ENCODE measurements around the gene KCNN1.

KCNN1 gene

GRCh38 chr19:17931532-17932191, 35.2 kb upstream of the KCNN1 start:
- Histone ChIP-seq H3F3A (ENCODE audit: low read depth) (no peaks in the 10 kb centered on the region), H3K9ac (ENCODE audit: low read depth, low read length, poor library complexity, severe bottlenecking) (peak overlapping the region; percentile 95), H3K4me1 (ENCODE audit: insufficient read depth, low read length, poor library complexity, severe bottlenecking) (peaks cover 10% of the 10 kb centered on the region), H4K20me1 (ENCODE audit: insufficient read depth, low read length, poor library complexity, severe bottlenecking) (no peaks in the 10 kb centered on the region), H3K36me3 (ENCODE audit: insufficient read depth, low read length) (no peaks in the 10 kb centered on the region), H2AFZ (ENCODE audit: low read length) (peak overlapping the region; percentile 99; the same call in 1 of the 2 replicates), H3K9me3 (ENCODE audit: insufficient read depth, low read depth, low read length) (no peaks in the 10 kb centered on the region), H3K9me2 (replicated peaks; ENCODE audit: low read depth, low read length) (no peaks in the 10 kb centered on the region), H3K4me2 (ENCODE audit: low read depth, low read length, poor library complexity, severe bottlenecking) (no peak overlapping the region), H3K27me3 (ENCODE audit: insufficient read depth, low read length, poor library complexity, severe bottlenecking) (no peaks in the 10 kb centered on the region), H3K4me3 (ENCODE audit: low read length, poor library complexity, severe bottlenecking) (peak overlapping the region; percentile 99), H3K79me2 (ENCODE audit: insufficient read depth, low read length) (peaks cover 21% of the 10 kb centered on the region)
- TF ChIP-seq CTCF (conservative IDR thresholded peaks at IDR 0.05; ENCODE audit: low read length) (no peak), EZH2phosphoT487 (IDR thresholded peaks at IDR 0.05; ENCODE audit: borderline replicate concordance) (no peak)

- H3K36me3 ChIP-seq (ENCODE audit: insufficient read depth, low read length) = no peaks in the 10 kb centered on the region
- peaks cover 10% of the 10 kb centered on the region for H3K4me1 ChIP-seq (ENCODE audit: insufficient read depth, low read length, poor library complexity, severe bottlenecking)
- H2AFZ ChIP-seq (ENCODE audit: low read length) = peak within 1 kb of the TSS; percentile 99
- H4K20me1 ChIP-seq (ENCODE audit: insufficient read depth, low read length, poor library complexity, severe bottlenecking) = no peaks in the 10 kb centered on the region
- H3K4me3 ChIP-seq (ENCODE audit: low read length, poor library complexity, severe bottlenecking) = peak within 1 kb of the TSS; percentile 99
- H3K4me2 ChIP-seq (ENCODE audit: low read depth, low read length, poor library complexity, severe bottlenecking) = peak within 1 kb of the TSS; percentile 95
- H3K9me3 ChIP-seq (ENCODE audit: insufficient read depth, low read depth, low read length) = no peaks in the 10 kb centered on the region
- H3K9ac ChIP-seq (ENCODE audit: low read depth, low read length, poor library complexity, severe bottlenecking) = peak within 1 kb of the TSS; percentile 95
- no peaks in the 10 kb centered on the region for H3K27me3 ChIP-seq (ENCODE audit: insufficient read depth, low read length, poor library complexity, severe bottlenecking)
- TF ChIP-seq EZH2phosphoT487 (IDR thresholded peaks at IDR 0.05; ENCODE audit: borderline replicate concordance) (no peak), CTCF (conservative IDR thresholded peaks at IDR 0.05; ENCODE audit: low read length) (peak; percentile 94)
- peaks cover 21% of the 10 kb centered on the region for H3K79me2 ChIP-seq (ENCODE audit: insufficient read depth, low read length)
- no peaks in the 10 kb centered on the region for H3K9me2 ChIP-seq (replicated peaks; ENCODE audit: low read depth, low read length)
- no peaks in the 10 kb centered on the region for H3F3A ChIP-seq (ENCODE audit: low read depth)
Observed at GRCh38 chr19:17932485-17933338, 34.2 kb upstream of the KCNN1 start, which contains the start of gene CCDC124. Gene CCDC124, plus strand, starts transcription at chr19:17933015. Its CDS starts 3,406 bp downstream, at chr19:17936421.

- no peaks in the 10 kb centered on the region for H4K20me1 ChIP-seq (ENCODE audit: insufficient read depth, low read length, poor library complexity, severe bottlenecking)
- peaks cover 21% of the 10 kb centered on the region for H3K79me2 ChIP-seq (ENCODE audit: insufficient read depth, low read length)
- H3F3A ChIP-seq (ENCODE audit: low read depth) = no peaks in the 10 kb centered on the region
- peak overlapping the region; percentile 99 for H3K4me3 ChIP-seq (ENCODE audit: low read length, poor library complexity, severe bottlenecking)
- H3K9me2 ChIP-seq (replicated peaks; ENCODE audit: low read depth, low read length) = no peaks in the 10 kb centered on the region
- H2AFZ ChIP-seq (ENCODE audit: low read length) = no peak overlapping the region; the same call in 1 of the 2 replicates
- H3K27me3 ChIP-seq (ENCODE audit: insufficient read depth, low read length, poor library complexity, severe bottlenecking) = no peaks in the 10 kb centered on the region
- no peaks in the 10 kb centered on the region for H3K9me3 ChIP-seq (ENCODE audit: insufficient read depth, low read depth, low read length)
- peak overlapping the region; percentile 95 for H3K4me2 ChIP-seq (ENCODE audit: low read depth, low read length, poor library complexity, severe bottlenecking)
- peaks cover 10% of the 10 kb centered on the region for H3K4me1 ChIP-seq (ENCODE audit: insufficient read depth, low read length, poor library complexity, severe bottlenecking)
- H3K9ac ChIP-seq (ENCODE audit: low read depth, low read length, poor library complexity, severe bottlenecking) = peak overlapping the region; percentile 95
- H3K36me3 ChIP-seq (ENCODE audit: insufficient read depth, low read length) = no peaks in the 10 kb centered on the region
- TF ChIP-seq CTCF (conservative IDR thresholded peaks at IDR 0.05; ENCODE audit: low read length) (no peak), EZH2phosphoT487 (IDR thresholded peaks at IDR 0.05; ENCODE audit: borderline replicate concordance) (no peak)
Observed at GRCh38 chr19:17933414-17934129, 33.3 kb upstream of the KCNN1 start.

Measured in Loucy (cell line).